22Rv1 (cell line): ENCODE results near the gene NPB.

Experiments used
- H3K27ac ChIP-seq: fragments of 450-650 bp; 2 replicates; pipeline ENCODE4 v1.5.1; 2017
- ZFX ChIP-seq: fragments of 450-650 bp; IDR thresholded peaks from 2 replicates; pipeline ENCODE4 v1.6.1; 2017; ENCODE audit warnings: antibody characterized with exemption, borderline replicate concordance
- TF ChIP-seq, protein P1 (sequence below): fragments of 450-650 bp; IDR thresholded peaks from 2 replicates; pipeline ENCODE4 v1.5.1; 2017; ENCODE audit warnings: mild to moderate bottlenecking

Gene NPB

DNA sequence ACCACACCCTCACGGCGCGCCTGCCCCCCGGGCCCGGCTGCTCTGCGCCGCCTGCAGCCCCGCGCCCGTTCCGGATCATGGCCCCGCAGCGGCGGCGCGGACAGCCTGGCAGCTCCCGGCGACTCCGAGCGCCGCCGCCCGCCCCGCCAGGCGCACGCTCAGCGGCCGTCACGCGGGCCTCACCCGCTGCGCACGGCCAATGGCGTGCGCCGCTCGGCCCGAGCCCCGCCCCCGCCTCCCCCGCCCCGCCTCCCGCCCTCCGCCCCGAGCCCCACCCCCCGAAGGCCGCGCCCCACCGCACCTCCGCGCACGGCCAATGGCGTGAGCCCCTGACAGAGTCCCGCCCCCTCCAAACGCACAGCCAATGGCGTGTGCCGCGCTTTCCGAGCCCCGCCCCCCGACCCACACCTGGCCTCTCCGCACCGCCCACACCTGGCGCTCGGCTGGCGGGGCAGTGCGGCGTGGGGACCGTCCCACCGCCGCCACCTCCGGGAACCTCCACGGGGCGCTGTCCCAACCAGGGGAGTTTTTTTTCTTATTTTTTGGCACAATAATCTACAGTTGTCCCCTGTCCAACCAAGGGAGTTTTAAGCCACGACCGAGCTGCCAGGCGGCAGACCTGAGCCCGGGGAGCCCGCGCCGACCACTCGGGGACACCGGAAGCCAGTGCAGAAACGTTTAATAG is 9.4 kb downstream of the NPB start, which contains the start of gene PCYT2:
Gene PCYT2 (minus strand): TSS at position 123 of the 685 bp plus-strand sequence. CDS start 44 bp downstream, at position 79.
- TF ChIP-seq, protein P1, sequence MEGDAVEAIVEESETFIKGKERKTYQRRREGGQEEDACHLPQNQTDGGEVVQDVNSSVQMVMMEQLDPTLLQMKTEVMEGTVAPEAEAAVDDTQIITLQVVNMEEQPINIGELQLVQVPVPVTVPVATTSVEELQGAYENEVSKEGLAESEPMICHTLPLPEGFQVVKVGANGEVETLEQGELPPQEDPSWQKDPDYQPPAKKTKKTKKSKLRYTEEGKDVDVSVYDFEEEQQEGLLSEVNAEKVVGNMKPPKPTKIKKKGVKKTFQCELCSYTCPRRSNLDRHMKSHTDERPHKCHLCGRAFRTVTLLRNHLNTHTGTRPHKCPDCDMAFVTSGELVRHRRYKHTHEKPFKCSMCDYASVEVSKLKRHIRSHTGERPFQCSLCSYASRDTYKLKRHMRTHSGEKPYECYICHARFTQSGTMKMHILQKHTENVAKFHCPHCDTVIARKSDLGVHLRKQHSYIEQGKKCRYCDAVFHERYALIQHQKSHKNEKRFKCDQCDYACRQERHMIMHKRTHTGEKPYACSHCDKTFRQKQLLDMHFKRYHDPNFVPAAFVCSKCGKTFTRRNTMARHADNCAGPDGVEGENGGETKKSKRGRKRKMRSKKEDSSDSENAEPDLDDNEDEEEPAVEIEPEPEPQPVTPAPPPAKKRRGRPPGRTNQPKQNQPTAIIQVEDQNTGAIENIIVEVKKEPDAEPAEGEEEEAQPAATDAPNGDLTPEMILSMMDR: peak; percentile 68
- TF ChIP-seq ZFX: no peak
- H3K27ac ChIP-seq: peak within 1 kb of the TSS; percentile 83

DNA sequence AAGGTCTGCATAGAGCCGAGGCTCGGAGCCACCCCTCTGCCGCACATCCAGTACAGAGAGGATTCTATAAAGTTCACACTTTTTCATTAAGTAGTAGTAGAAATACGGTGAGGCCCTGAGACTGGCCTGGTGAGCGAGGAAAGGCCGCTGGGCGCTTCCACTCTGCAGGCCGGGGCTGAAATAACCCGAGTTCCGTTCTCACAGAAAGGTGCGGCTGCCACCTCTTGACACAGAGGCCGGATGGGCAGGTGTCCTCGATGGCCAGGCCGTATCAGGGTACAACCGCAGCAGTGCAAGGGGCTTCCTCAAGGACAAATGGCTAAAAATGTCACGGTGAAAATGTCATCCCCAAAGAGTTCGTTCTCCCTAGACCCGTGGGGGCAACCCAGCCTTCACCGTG is 9.9 kb downstream of the NPB start:
- TF ChIP-seq, protein P1: peak; percentile 32
- TF ChIP-seq ZFX: no peak
- peak overlapping the region; percentile 68 for H3K27ac ChIP-seq

DNA sequence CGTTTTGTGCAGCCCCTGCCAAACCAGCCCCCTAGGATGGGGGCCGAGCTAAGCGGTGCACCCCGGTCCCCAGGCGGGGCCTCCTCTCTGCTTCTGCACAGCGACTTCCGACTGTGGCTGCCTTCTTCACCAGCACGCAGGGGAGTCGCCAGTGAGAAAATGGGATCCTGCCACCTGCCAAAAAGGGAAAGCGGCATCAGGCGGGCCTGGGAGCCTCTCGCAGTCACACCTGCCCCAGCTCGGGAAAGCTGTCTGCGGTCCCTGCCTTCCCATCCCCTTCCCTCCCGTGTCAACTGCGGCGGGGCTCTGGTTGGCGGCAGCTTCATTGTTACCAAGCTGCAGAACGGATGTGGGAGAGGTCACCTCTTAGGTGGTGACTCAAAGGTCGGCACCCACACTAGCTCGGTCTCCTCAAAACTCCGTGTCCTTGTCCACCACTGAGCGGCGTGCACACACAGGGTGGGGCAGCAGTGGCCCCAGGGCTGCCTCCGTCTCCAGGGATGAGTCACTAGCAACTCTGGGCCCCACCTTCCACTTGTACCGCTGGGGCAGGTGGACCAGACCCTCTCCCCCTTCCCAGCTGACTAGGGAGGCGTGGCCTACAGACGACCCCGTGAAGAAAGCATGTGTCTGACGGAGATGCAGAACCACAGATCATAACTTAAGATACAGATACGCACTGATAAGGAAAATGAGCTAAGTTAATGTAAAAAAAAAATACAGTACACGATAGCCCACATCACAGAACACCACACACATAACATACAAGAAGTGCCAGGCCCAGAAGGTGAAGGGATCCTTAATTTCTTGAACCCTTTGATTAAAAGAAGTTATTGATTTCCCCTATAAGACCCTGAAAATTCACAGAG is 10.6 kb downstream of the NPB start:
- peak overlapping the region; percentile 68 for H3K27ac ChIP-seq
- TF ChIP-seq, protein P1: no peak
- no peak for TF ChIP-seq ZFX

DNA sequence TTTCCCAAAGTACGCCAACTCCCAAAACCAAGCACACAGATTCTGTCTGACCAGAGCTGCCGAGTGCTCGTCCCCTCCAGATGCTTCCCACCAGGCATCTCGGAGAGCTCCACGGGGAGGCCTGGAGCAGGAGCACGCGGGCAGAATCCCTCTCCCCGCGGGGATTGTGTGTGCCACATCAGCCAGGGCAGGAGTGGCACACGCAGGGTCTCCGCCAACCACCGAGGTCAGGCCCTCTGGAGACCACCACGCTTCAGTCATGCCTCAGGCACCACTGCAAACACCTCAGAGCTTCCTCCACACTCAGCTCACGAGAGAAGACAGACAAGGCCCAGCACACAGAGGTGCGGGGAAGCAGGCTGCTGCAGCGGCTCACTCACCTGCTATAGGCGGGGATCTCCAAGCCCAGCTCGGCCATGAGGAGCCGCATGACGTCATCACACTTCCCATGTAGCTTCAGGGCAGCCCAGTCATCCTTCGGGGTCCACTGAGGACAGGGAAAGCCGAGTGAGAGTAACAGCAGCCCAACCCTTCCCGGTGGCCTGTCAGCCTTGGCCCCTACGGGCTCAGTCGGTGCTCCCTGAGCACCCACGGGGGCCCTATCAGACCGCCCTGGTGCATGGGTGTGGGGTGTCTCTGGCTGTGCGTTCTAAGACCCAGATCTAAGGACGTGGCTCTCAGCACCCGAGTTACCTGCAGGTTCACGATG is 11.5 kb downstream of the NPB start:
- TF ChIP-seq, protein P1: no peak
- TF ChIP-seq ZFX: no peak
- H3K27ac ChIP-seq: peak overlapping the region; percentile 68

DNA sequence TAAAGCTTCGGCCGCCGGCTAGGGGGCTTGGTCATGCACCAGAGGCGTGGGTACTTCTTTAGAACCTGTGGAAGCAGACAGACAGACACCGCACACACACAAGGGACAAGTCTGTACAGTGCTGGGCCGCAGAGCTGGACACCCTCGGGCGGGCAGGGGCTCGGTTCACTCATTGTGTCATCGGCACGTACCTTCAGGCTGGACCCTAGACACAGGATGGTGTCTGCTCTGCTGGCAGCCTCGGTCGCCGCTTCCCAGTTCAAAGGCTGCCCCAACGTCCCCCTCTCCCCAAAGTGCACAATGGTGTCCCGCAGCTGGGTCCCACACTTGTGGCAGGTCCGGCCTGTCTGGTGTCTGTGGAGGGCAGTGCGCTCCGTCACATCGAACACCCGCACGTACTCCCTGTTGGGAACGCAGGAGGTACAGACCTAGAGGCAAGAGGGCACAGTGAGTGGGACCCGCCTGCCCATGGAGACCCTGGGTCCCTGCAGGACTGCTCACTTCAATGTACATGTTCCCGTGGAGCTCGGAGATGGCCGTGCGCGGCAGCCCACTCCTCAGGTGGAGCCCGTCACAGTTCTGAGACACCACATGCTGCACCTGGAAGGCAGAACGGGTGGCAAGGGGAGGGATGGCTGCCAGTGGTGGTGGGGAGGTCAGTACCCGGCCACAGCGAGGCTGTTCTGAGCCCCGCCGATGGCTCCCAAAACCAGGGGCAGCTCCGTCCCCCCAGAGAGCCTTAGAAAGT is 12.2 kb downstream of the NPB start:
- H3K27ac ChIP-seq: no peak overlapping the region

DNA sequence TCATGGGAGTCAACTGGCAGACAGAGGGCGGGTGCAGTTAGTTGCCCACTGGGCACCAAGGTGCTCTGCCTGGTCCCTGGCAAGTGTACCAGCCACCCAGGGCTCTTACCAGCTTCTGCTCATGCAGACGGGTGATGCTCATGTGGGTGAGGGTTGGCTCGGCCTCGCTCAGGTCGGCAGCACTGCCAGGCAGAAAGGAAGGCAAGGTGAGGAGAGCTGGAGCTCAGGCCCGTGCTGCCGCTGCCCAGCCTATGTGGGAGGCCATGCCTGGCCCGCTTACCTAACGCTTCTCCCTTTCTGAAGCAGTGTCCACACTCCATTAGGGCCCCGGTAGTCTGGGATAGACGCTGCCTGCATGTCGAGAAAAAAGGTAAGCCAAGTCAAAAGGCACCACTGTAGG is 13.3 kb downstream of the NPB start:
- peak overlapping the region; percentile 74; the same call in 1 of the 2 replicates for H3K27ac ChIP-seq
- TF ChIP-seq, protein P1: no peak
- no peak for TF ChIP-seq ZFX

More for the DNA sequence above, 12.2 kb downstream of the NPB start:
- TF ChIP-seq, protein P1: no peak
- TF ChIP-seq ZFX: no peak
